ENCODE results near the gene COX7B2. TPM values are rescaled to one million over a fixed set of nuclear protein-coding genes. Genes with fewer than 3 reads are reported as not detected.

Gene COX7B2
- total RNA-seq, 1 experiment from 2014 or later = 15.4 TPM

GRCh38 chr4:46698891-46699290 lies 210.2 kb downstream of the COX7B2 start:
- intact Hi-C loops (cut with micrococcal nuclease; ENCODE audit: unreplicated experiment) = no loop called here
- no peaks in the 10 kb centered on the region for H3K79me2 ChIP-seq (ENCODE audit: low read depth)
- no peaks in the 10 kb centered on the region for H3F3A ChIP-seq (ENCODE audit: insufficient read depth, low read depth)
- no peak for DNase-seq
- no peak overlapping the region for H3K4me2 ChIP-seq
- H2AFZ ChIP-seq = no peak overlapping the region
- H3K4me3 ChIP-seq = no peak overlapping the region
- H3K27me3 ChIP-seq (ENCODE audit: insufficient read depth, low read depth) = no peaks in the 10 kb centered on the region
- BruUV-seq (replicated peaks) = no TSS peak
- no peaks in the 10 kb centered on the region for H3K36me3 ChIP-seq (ENCODE audit: low read depth)
- POLR2A ChIA-PET (ENCODE audit: unreplicated experiment) = no interaction called here
- H4K20me1 ChIP-seq (ENCODE audit: insufficient read depth) = no peaks in the 10 kb centered on the region
- no peaks in the 10 kb centered on the region for H3K9me2 ChIP-seq (ENCODE audit: insufficient read depth)
- no peak for TF ChIP-seq EZH2 (IDR thresholded peaks at IDR 0.05; ENCODE audit: low read depth)
- no peak for TF ChIP-seq CTCF (conservative IDR thresholded peaks at IDR 0.05)
- no peaks in the 10 kb centered on the region for H3K9me3 ChIP-seq (ENCODE audit: insufficient read depth, low read depth)
- CTCF ChIA-PET = no interaction called here
- no peaks in the 10 kb centered on the region for H3K4me1 ChIP-seq (replicated peaks; ENCODE audit: insufficient read depth)
- no peak overlapping the region for H3K27ac ChIP-seq

Other genes with a start within 250 kb of the COX7B2 start
- gene GABRA4, start 84.3 kb upstream of the COX7B2 start, total RNA-seq (2021) = not detected in 2 replicates
- gene GABRB1, start 122.3 kb upstream of the COX7B2 start, total RNA-seq (2021) = not detected in 2 replicates